Measurements from ENCODE around the gene PCGF1. TPM values are rescaled to one million over a fixed set of nuclear protein-coding genes. Genes with fewer than 3 reads are reported as not detected.

PCGF1 gene
- total RNA-seq, 1 experiment from 2014 or later: 39.9 TPM

- TF ChIP-seq ATF3 (IDR thresholded peaks at IDR 0.05): no peak
- no peak for TF ChIP-seq SIN3A (IDR thresholded peaks at IDR 0.05; ENCODE audit: low read depth)
- no peak for TF ChIP-seq EZH2phosphoT487 (IDR thresholded peaks at IDR 0.05; ENCODE audit: borderline replicate concordance)
- TF ChIP-seq RAD21 (IDR thresholded peaks at IDR 0.05; ENCODE audit: low read depth): no peak
- no peak for TF ChIP-seq CEBPB (IDR thresholded peaks at IDR 0.05; ENCODE audit: low read depth)
- peak; percentile 46 for TF ChIP-seq POLR2A (IDR thresholded peaks at IDR 0.05; ENCODE audit: borderline replicate concordance, extremely low read depth, insufficient read depth, insufficient read length)
- no peak for TF ChIP-seq CBX3 (IDR thresholded peaks at IDR 0.05; ENCODE audit: low read depth)
These were observed at the start of gene PCGF1 (continued) for GRCh38 chr2:74507145-74507925.

- DNase-seq (ENCODE audit: low read depth, low spot score): no peak
- intact Hi-C loops (cut with micrococcal nuclease): no loop called here
- H3K27me3 ChIP-seq (ENCODE audit: insufficient read depth, low read length): no peaks in the 10 kb centered on the region
- BruUV-seq (replicated peaks): no TSS peak
- H3K9me3 ChIP-seq (ENCODE audit: control insufficient read depth in 1 of 2, insufficient read depth in 1 of 2, low read depth in 1 of 2, low read length in 2 of 2): no peaks in the 10 kb centered on the region
- ATAC-seq: no peak
- TF ChIP-seq POLR2A (IDR thresholded peaks at IDR 0.05; ENCODE audit: borderline replicate concordance, extremely low read depth, insufficient read depth, insufficient read length) (no peak), TCF7L2 (IDR thresholded peaks at IDR 0.05; ENCODE audit: borderline replicate concordance, extremely low read depth, insufficient read depth, insufficient read length) (no peak), ATF3 (IDR thresholded peaks at IDR 0.05) (no peak), SRF (IDR thresholded peaks at IDR 0.05; ENCODE audit: low read depth) (no peak), REST (IDR thresholded peaks at IDR 0.05; ENCODE audit: low read depth) (no peak), MAX (IDR thresholded peaks at IDR 0.05) (no peak), ZBTB33 (IDR thresholded peaks at IDR 0.05; ENCODE audit: extremely low read depth, insufficient replicate concordance, low read length) (no peak), POLR2AphosphoS5 (IDR thresholded peaks at IDR 0.05; ENCODE audit: low read depth, low read length) (no peak), SP1 (IDR thresholded peaks at IDR 0.05; ENCODE audit: low read depth) (no peak), EZH2phosphoT487 (IDR thresholded peaks at IDR 0.05; ENCODE audit: borderline replicate concordance) (no peak), FOSL1 (IDR thresholded peaks at IDR 0.05; ENCODE audit: low read depth) (no peak), SIN3A (IDR thresholded peaks at IDR 0.05; ENCODE audit: low read depth) (no peak), CEBPB (IDR thresholded peaks at IDR 0.05; ENCODE audit: low read depth) (no peak)
- H4K20me1 ChIP-seq (ENCODE audit: insufficient read depth): no peaks in the 10 kb centered on the region
- H3K4me1 ChIP-seq (ENCODE audit: control insufficient read depth in 1 of 2, insufficient read depth in 2 of 2, low read length in 2 of 2): peaks cover 10 to 38% of the 10 kb centered on the region in 2 experiments; a peak in 3 of 4 replicates
- H3K9ac ChIP-seq (ENCODE audit: low read length): no peak overlapping the region
- H3K27ac ChIP-seq (ENCODE audit: low read depth, low read length): no peak overlapping the region
- ChIA-PET CTCF (no interaction called here), POLR2A (no interaction called here), RAD21 (ENCODE audit: low non-redundant PET in 1 of 2, low total read pairs in 2 of 2, uncharacterized antibody in 2 of 2, unreplicated experiment in 2 of 2) (no interaction called here)
- H2AFZ ChIP-seq (ENCODE audit: low read depth, low read length, poor library complexity, severe bottlenecking): no peak overlapping the region
- peaks cover 8% of the 10 kb centered on the region; the same call in 1 of the 2 replicates for H3K79me2 ChIP-seq (ENCODE audit: insufficient read depth, low read length)
- no peaks in the 10 kb centered on the region for H3K9me2 ChIP-seq (ENCODE audit: insufficient read depth)
- H3K4me3 ChIP-seq (replicated peaks in 1 of 2; ENCODE audit: low read depth in 1 of 2, low read length in 2 of 2): no peak overlapping the region
- H3K36me3 ChIP-seq (ENCODE audit: control insufficient read depth in 1 of 2, insufficient read depth in 2 of 2, low read length in 2 of 2): peaks cover 7 to 9% of the 10 kb centered on the region in 2 experiments; a peak in 3 of 4 replicates
- H3K4me2 ChIP-seq (ENCODE audit: low read length): no peak overlapping the region
These were observed 49.4 kb upstream of the PCGF1 start for GRCh38 chr2:74556831-74557370.
